ENCODE data around the gene LILRA6. TPM values are rescaled to one million over a fixed set of nuclear protein-coding genes. Genes with fewer than 3 reads are reported as not detected.

Gene LILRA6
- total RNA-seq, 4 donors from 2014 or later, result 2.8 to 18.7 (median 9.1) TPM

GRCh38 chr19:54209058-54209810, 33.4 kb downstream of the LILRA6 start:
- TF ChIP-seq, protein P1, sequence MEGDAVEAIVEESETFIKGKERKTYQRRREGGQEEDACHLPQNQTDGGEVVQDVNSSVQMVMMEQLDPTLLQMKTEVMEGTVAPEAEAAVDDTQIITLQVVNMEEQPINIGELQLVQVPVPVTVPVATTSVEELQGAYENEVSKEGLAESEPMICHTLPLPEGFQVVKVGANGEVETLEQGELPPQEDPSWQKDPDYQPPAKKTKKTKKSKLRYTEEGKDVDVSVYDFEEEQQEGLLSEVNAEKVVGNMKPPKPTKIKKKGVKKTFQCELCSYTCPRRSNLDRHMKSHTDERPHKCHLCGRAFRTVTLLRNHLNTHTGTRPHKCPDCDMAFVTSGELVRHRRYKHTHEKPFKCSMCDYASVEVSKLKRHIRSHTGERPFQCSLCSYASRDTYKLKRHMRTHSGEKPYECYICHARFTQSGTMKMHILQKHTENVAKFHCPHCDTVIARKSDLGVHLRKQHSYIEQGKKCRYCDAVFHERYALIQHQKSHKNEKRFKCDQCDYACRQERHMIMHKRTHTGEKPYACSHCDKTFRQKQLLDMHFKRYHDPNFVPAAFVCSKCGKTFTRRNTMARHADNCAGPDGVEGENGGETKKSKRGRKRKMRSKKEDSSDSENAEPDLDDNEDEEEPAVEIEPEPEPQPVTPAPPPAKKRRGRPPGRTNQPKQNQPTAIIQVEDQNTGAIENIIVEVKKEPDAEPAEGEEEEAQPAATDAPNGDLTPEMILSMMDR (IDR thresholded peaks at IDR 0.05; ENCODE audit: low read depth), result no peak

DNA sequence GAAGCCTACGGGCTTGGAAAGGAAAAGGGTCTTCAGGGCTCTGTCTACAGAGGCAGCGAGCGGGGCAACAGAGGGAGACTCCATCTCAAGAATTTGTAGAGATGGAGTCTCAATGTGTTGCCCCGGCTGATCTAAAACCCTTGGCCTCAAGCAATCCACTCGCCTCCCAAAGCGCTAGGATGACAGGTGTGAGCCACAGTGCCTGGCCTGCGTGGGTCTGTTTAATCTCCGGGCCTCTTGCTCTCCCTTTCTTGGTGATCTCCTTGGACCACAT, 33.9 kb downstream of the LILRA6 start:
- TF ChIP-seq, protein P1 (IDR thresholded peaks at IDR 0.05; ENCODE audit: low read depth), result no peak

DNA sequence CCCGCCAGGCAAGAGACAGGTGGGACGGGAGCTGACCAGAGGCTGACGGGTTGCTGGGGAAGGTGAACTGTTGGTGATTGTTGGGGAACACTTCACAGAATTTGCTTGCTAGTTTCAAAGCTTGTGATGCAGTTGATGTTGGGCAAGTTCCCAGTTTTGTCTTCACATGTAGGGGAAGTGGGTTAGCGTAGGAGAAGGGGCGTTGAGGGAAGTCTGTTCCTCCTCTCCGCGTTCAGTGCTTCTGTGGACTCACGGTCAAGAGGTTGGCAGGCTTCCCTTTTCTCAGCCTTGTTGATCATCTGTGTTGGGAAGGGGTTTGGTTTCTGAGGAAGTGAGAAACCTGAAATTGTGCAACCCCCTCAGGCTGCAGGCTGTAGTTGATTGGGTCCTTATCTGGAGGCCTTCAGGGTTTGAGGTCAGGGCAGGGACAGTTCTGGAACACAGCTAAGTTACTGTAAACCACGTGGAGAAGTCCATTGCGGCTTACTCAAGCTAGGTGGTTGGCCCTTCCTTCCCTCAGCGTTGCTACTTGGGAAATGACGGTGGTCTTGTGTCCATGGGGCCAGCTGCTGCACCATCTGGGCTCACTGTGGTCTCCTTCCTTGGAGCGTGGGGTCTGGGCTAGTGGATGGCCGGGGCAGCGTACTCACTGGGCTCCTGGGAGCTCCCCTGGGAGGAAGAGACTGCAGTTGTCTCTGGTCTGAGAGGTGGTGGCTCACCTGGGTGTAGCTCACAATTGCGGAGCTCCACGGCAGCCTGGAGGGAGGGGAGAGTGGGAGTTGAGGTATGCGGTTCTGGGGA, 34.4 kb downstream of the LILRA6 start:
- TF ChIP-seq, protein P1 (IDR thresholded peaks at IDR 0.05; ENCODE audit: low read depth), result no peak

GRCh38 chr19:54207676-54207982, 35.0 kb downstream of the LILRA6 start:
- TF ChIP-seq, protein P1 (IDR thresholded peaks at IDR 0.05; ENCODE audit: low read depth), result no peak

- TF ChIP-seq, protein P1 (IDR thresholded peaks at IDR 0.05; ENCODE audit: low read depth), result no peak
Observed at GRCh38 chr19:54206831-54207177, 35.8 kb downstream of the LILRA6 start.

DNA sequence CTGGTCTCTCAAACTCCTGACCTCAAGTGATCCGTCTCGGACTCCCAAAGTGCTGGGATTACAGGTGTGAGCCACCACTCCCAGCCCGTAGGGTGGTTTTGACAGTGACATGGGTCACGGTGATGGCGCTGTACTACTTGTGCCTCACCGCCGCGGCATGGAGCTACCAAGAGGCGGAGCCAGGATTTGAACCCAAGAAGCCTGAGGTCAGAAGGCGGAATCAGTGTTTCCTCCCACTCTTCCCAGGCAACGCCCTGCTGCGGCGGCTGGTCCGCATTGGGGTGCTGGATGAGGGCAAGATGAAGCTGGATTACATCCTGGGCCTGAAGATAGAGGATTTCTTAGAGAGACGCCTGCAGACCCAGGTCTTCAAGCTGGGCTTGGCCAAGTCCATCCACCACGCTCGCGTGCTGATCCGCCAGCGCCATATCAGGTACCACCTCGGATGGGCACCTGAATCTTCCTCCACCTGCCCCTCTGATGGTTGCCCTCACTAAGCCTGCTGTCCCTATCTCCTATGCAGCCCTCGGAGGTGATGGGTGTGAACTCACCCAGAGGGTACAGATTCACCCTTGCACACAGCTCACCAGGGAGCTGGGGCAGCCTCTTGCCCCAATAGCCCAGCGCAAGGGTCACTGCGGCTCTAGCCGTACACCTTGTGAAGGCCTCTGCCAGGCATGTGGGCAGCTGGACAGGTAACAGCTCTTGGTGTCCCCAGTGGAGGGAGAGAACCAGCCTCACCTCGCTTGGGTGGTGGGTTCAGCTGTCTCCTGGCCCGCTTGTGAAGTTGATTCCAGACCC, 36.4 kb downstream of the LILRA6 start:
- TF ChIP-seq, protein P1 (IDR thresholded peaks at IDR 0.05; ENCODE audit: low read depth), result no peak

Measured in subcutaneous adipose tissue (tissue), 4 donors.